Spinal cord (tissue), 10 donors: Measurements from ENCODE around the gene CAMK1D. TPM values are rescaled to one million over a fixed set of nuclear protein-coding genes. Genes with fewer than 3 reads are reported as not detected.
A peak's percentile ranks its signal among the peaks of the same experiment; 100 is the strongest.
"Not testable (repeated sequence)": the region's sequence is repeated elsewhere in the genome, so short reads cannot be mapped to it uniquely, and the experiment has no call there.

Source experiments
- DNase-seq, 6 donors: peaks; one replicate each; pipeline versions ENCODE4 v3.0.0 to v3.0.0-alpha.2; 2013 to 2015; ENCODE audit warnings: low spot score in 6 of 6, low read depth in 4 of 6
- H3K27ac ChIP-seq: one replicate; pipeline ENCODE4 v1.5.1; 2013; ENCODE audit warnings: low read depth, low read length, control low read depth
- H3K27me3 ChIP-seq: one replicate; pipeline ENCODE4 v1.6.1; 2013; ENCODE audit warnings: low read length; ENCODE audit not compliant: control insufficient read depth, insufficient read depth
- H3K36me3 ChIP-seq: one replicate; pipeline ENCODE4 v1.6.1; 2013; ENCODE audit warnings: low read length; ENCODE audit not compliant: control insufficient read depth, insufficient read depth
- H3K4me1 ChIP-seq: one replicate; pipeline ENCODE4 v1.6.1; 2013; ENCODE audit warnings: low read length; ENCODE audit not compliant: control insufficient read depth, insufficient read depth
- H3K4me3 ChIP-seq: one replicate; pipeline ENCODE4 v1.5.1; 2013; ENCODE audit warnings: low read depth, low read length, control low read depth
- H3K9me3 ChIP-seq: one replicate; pipeline ENCODE4 v1.6.1; 2013; ENCODE audit warnings: low read length; ENCODE audit not compliant: control insufficient read depth, insufficient read depth
- WGBS: methylation state at CpG from one replicate; pipeline ENCODE4 v1.1.5; 2013; ENCODE audit warnings: missing lambda C conversion rate; ENCODE audit not compliant: insufficient coverage; 5-methylcytosine and 5-hydroxymethylcytosine counted together
- polyA plus RNA-seq, 2 donors: library from polyadenylated mRNA; unstranded; fragments of 120-200 nt; gene quantifications; one replicate each; pipeline ENCODE4 v1.2.1, GENCODE V29; 2013; ENCODE audit not compliant: insufficient read length in 2 of 2
- total RNA-seq, 2 donors: library from RNA; depleted of rRNA in 1 of 2; stranded (reverse); fragments of 120-200 nt in 1 of 2; fragments of >200 nt in 1 of 2; gene quantifications; one replicate each; pipeline versions ENCODE4 v1.2.3 to v1.2.4, GENCODE V29; 2013 to 2014
- donor health status: healthy.

Gene CAMK1D
- total and polyA plus RNA-seq, 4 donors = 25.2 to 39.0 (median 33.9) TPM

- no CpG with 5 or more reads among the region's 6 CpGs for WGBS
- H3K36me3 ChIP-seq = no peaks in the 10 kb centered on the region
- H3K27me3 ChIP-seq = no peaks in the 10 kb centered on the region
- peak in 1 of 6 donors; percentile 50 for DNase-seq
- H3K4me1 ChIP-seq = peaks cover 11% of the 10 kb centered on the region
- no peak overlapping the region for H3K27ac ChIP-seq
- no peak overlapping the region for H3K4me3 ChIP-seq
- no peaks in the 10 kb centered on the region for H3K9me3 ChIP-seq
Observed at GRCh38 chr10:12542133-12542670, 192.9 kb downstream of the CAMK1D start.

- Histone ChIP-seq H3K27ac (no peak overlapping the region), H3K4me1 (peaks cover 7% of the 10 kb centered on the region), H3K36me3 (no peaks in the 10 kb centered on the region), H3K27me3 (no peaks in the 10 kb centered on the region), H3K9me3 (no peaks in the 10 kb centered on the region), H3K4me3 (no peak overlapping the region)
- no peak for DNase-seq
- WGBS = 40% methylated on average over 1 of the region's 3 CpGs
Observed at GRCh38 chr10:12543589-12543988, 194.2 kb downstream of the CAMK1D start.

- not testable (repeated sequence) for DNase-seq, H3K4me3 ChIP-seq, H3K9me3 ChIP-seq, H3K36me3 ChIP-seq, H3K4me1 ChIP-seq, H3K27me3 ChIP-seq, H3K27ac ChIP-seq
- 97% methylated on average over 7 of the region's 10 CpGs for WGBS
Observed at GRCh38 chr10:12546160-12546802, 196.9 kb downstream of the CAMK1D start.

GRCh38 chr10:12547301-12547771, 198.0 kb downstream of the CAMK1D start:
- Histone ChIP-seq H3K27me3 (no peaks in the 10 kb centered on the region), H3K9me3 (no peaks in the 10 kb centered on the region), H3K4me1 (peaks cover 7% of the 10 kb centered on the region), H3K36me3 (no peaks in the 10 kb centered on the region), H3K27ac (no peak overlapping the region), H3K4me3 (no peak overlapping the region)
- DNase-seq = peak in 1 of 6 donors; percentile 50
- WGBS = 9% methylated on average over 4 of the region's 6 CpGs

- Histone ChIP-seq H3K27me3 (no peaks in the 10 kb centered on the region), H3K9me3 (no peaks in the 10 kb centered on the region), H3K36me3 (peaks cover 6% of the 10 kb centered on the region), H3K4me1 (peaks cover 7% of the 10 kb centered on the region), H3K4me3 (no peak overlapping the region), H3K27ac (no peak overlapping the region)
- WGBS = 89% methylated on average over 5 of the region's 5 CpGs
- DNase-seq = no peak
Observed at GRCh38 chr10:12549297-12549696, 199.9 kb downstream of the CAMK1D start.

GRCh38 chr10:12550994-12551393, 201.6 kb downstream of the CAMK1D start:
- peaks cover 8% of the 10 kb centered on the region for H3K36me3 ChIP-seq
- no peaks in the 10 kb centered on the region for H3K27me3 ChIP-seq
- no peak overlapping the region for H3K27ac ChIP-seq
- no peak overlapping the region for H3K4me3 ChIP-seq
- no peaks in the 10 kb centered on the region for H3K9me3 ChIP-seq
- peaks cover 7% of the 10 kb centered on the region for H3K4me1 ChIP-seq
- no peak for DNase-seq
- 98% methylated on average over 7 of the region's 8 CpGs for WGBS

- 56% methylated on average over 4 of the region's 5 CpGs for WGBS
- H3K36me3 ChIP-seq = peaks cover 8% of the 10 kb centered on the region
- no peaks in the 10 kb centered on the region for H3K9me3 ChIP-seq
- H3K27me3 ChIP-seq = no peaks in the 10 kb centered on the region
- no peak overlapping the region for H3K27ac ChIP-seq
- peaks cover 3% of the 10 kb centered on the region for H3K4me1 ChIP-seq
- no peak overlapping the region for H3K4me3 ChIP-seq
- peak in 1 of 6 donors; percentile 44 for DNase-seq
Observed at GRCh38 chr10:12556039-12556438, 206.7 kb downstream of the CAMK1D start.

- Histone ChIP-seq H3K27ac (no peak overlapping the region), H3K4me1 (peaks cover 3% of the 10 kb centered on the region), H3K9me3 (no peaks in the 10 kb centered on the region), H3K36me3 (peaks cover under 1% of the 10 kb centered on the region), H3K4me3 (no peak overlapping the region), H3K27me3 (no peaks in the 10 kb centered on the region)
- DNase-seq = no peak
- WGBS = 80% methylated on average over 8 of the region's 11 CpGs
Observed at GRCh38 chr10:12559578-12560178, 210.3 kb downstream of the CAMK1D start.

GRCh38 chr10:12561307-12561706, 212.0 kb downstream of the CAMK1D start:
- no peaks in the 10 kb centered on the region for H3K36me3 ChIP-seq
- 89% methylated on average over 5 of the region's 8 CpGs for WGBS
- H3K9me3 ChIP-seq = no peaks in the 10 kb centered on the region
- no peak overlapping the region for H3K4me3 ChIP-seq
- peaks cover 3% of the 10 kb centered on the region for H3K4me1 ChIP-seq
- no peaks in the 10 kb centered on the region for H3K27me3 ChIP-seq
- no peak for DNase-seq
- no peak overlapping the region for H3K27ac ChIP-seq

- no peak for DNase-seq
- peaks cover 3% of the 10 kb centered on the region for H3K4me1 ChIP-seq
Observed at GRCh38 chr10:12561720-12562119, 212.4 kb downstream of the CAMK1D start.

More at GRCh38 chr10:12561720-12562119, 212.4 kb downstream of the CAMK1D start:
- Histone ChIP-seq H3K27me3 (no peaks in the 10 kb centered on the region), H3K36me3 (no peaks in the 10 kb centered on the region), H3K27ac (no peak overlapping the region), H3K9me3 (no peaks in the 10 kb centered on the region), H3K4me3 (no peak overlapping the region)
